ENCODE data around the gene MSI2.
"Not testable (repeated sequence)": the region's sequence is repeated elsewhere in the genome, so short reads cannot be mapped to it uniquely, and the experiment has no call there.

Gene MSI2

DNA sequence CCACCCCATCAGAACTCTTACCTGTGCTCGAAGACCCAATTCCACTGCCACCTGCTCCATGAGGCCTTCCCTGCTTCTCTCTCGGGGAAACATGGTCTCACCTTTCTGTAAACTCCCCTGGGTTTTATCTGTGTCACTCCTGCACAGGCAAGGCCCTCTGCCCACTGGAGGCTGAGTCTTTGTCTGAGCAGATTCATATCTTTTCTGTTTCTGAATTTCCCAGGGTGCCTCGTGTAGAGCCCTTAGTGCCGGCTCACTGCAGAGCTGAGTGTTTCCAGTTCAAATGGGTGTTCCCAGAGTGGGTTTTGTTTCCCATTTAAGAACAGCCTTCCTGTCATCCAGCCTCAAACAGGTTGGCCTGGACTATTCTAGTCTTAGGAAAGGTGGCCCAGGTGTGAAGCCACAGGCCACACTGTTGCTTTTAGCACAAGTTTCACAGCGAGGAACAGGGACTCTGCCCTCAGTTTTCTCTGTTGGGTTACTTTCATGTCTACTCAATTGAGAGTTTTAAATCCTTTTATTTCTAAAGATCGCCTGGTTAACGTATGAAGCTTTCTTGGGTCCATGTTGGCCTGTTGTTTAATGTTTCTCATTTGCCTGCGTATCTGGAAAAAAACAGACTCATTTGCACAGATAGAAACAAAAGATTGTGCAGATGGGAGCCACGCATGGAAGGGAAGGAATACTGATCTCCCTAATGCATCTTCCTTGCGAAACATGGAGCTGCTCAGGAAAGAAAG lies 228.7 kb downstream of the MSI2 start:
- no peak for DNase-seq (ENCODE audit: low spot score)

GRCh38 chr17:57485566-57485865 lies 229.2 kb downstream of the MSI2 start:
- no peak for DNase-seq (ENCODE audit: low spot score)

DNA sequence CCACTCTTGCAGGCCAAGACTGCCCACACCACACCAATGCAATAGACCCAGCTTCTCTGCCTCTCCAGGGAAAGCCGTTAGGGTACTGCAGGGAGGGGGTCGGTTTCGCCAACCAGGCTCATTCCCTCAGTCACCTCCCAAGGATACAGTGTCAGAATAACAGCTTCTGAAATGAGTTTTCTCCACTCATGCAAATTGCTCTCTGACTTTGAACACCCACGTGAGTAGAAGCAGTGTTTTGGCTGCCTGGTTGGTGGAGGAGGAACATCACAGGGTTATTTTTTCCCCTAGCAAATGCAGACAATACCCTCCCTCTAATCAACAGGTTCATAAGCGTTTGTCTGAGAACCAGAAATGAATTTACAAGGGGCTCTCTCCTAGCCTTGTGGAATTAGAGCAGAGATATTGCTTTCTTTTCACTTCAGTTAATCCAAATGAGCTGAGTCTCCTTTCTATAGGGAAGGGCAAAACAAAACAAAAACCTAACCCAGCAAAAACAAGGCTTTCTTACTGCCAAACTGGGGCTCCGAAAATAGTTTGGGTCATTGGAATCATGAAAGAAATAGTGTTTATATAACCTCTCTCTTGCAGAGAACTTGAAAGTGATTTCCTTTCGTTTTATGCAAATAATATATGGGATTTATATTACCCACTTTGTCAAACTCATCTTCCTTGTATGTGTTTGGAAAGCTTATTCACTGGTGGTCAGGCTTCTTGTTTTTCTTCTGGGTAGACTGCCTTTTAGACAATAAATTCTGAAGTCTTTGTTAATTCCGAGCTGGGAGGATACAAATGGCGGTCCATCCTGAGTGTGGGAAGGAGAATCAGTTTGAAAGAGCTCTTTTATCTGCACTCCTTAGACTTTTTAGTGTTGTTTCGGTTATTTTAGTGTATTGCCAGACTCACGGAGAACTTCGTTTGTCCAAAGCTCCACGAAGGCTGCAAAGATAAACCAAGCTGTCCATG lies 229.9 kb downstream of the MSI2 start:
- no peak for DNase-seq (ENCODE audit: low spot score)

- no peak for DNase-seq (ENCODE audit: low spot score)
Measured at GRCh38 chr17:57486882-57487301, 230.6 kb downstream of the MSI2 start.

- no peak for DNase-seq (ENCODE audit: low spot score)
Measured at GRCh38 chr17:57487573-57487972, 231.2 kb downstream of the MSI2 start.

- DNase-seq (ENCODE audit: low spot score) = no peak
Measured at GRCh38 chr17:57488856-57489255, 232.5 kb downstream of the MSI2 start.

- DNase-seq (ENCODE audit: low spot score) = no peak
Measured at GRCh38 chr17:57489321-57489720, 233.0 kb downstream of the MSI2 start.

DNA sequence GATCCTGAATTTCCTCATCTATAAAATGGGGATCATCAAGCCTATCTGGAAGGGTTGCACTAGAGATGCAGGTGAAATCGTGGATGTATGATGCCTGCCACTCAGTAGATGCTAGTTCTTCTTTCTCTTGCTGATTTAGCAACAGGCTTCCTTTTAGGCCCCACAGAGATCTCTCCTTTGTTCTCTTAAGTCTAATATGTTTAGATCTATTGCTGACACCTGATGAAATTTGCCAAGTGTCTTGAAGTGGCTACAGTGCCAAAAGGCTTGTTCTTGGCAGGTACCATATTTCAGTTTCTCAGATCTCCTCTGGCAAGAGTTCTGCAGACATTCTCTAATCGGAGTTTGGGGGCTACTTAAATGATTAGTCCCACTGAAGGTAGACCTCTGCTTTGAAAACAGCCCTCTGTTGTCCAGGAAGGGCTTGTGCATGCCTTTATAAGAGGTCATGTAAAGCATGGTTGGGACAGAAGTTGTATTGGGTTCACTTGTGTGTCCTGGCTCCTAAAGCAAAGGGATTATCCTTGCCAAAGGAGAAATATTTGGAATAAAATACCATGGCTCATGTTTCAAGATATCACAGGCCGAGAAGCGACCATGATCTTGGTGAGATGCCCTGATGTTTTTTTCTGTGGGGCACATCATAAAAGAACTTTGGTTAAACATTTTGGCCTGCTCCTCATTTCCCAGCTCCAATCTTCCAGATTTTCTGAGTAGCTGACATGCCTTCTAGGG lies 234.0 kb downstream of the MSI2 start:
- no peak for DNase-seq (ENCODE audit: low spot score)

GRCh38 chr17:57490890-57491289 lies 234.6 kb downstream of the MSI2 start:
- no peak for DNase-seq (ENCODE audit: low spot score)

DNA sequence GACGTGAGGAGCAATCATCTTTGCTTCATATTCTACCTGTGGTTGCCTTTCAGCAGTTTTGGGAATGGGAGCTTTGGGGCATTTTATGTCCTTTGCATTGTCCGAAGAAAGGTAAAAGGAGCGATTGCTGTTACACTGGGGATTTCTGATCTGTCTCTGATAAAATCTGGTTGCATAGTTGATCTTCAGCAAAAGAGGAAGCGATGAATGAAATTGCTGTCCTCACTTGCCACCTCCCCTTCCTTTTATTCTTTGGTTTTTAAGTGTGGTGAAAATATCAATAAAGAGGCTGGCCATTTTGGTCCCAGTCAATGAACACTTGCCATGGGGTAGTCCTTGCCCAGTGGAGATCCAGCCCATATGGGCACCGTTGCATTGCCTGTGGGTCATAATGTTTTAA lies 236.8 kb downstream of the MSI2 start:
- no peak for DNase-seq (ENCODE audit: low spot score)

DNA sequence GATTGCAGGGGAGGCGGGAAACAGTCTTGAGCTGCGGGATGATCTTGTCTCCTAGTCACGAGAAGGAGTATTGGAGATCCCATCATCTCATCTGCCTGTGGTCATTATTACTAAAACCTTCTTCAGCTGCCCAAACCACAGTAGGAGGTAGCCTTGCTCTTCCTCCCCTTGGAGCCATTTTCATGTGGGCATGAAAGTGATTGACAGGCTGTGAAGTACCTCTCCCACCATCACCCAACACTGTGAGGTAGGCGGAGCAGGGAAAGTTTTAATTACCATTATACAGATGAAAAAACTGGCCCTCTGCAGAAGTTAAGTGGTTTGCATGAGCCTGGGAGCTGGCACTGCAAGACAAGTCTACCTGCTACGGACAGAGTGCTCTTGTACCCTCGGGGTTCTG lies 237.3 kb downstream of the MSI2 start:
- DNase-seq (ENCODE audit: low spot score) = no peak

- no peak for DNase-seq (ENCODE audit: low spot score)
Measured at GRCh38 chr17:57494443-57494842, 238.1 kb downstream of the MSI2 start.

GRCh38 chr17:57495771-57496170 lies 239.4 kb downstream of the MSI2 start:
- DNase-seq (ENCODE audit: low spot score) = no peak

- DNase-seq (ENCODE audit: low spot score) = no peak
Measured at GRCh38 chr17:57496382-57496781, 240.1 kb downstream of the MSI2 start.

DNA sequence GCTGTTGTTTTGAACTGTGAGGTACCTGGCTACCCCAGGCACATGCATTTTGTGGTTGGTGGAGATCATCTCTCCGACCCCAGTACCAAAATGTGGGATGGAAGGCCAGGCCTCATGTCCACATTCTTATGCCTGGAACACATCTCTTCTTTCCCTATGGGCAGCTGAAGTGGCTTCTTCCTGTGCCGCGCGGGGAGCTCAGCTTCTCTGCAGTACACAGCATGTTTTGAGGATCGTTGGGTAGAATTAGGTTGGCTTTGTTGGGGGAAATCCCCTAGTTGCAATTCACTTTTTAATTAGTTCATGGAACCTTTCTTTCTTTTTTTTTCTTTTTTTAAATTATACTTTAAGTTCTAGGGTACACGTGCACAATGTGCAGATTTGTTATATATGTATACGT lies 242.1 kb downstream of the MSI2 start:
- no peak for DNase-seq (ENCODE audit: low spot score)

GRCh38 chr17:57499221-57499620 lies 242.9 kb downstream of the MSI2 start:
- DNase-seq (ENCODE audit: low spot score) = not testable (repeated sequence)

- DNase-seq (ENCODE audit: low spot score) = no peak
Measured at GRCh38 chr17:57499648-57500049, 243.3 kb downstream of the MSI2 start.

GRCh38 chr17:57501016-57501415 lies 244.7 kb downstream of the MSI2 start:
- DNase-seq (ENCODE audit: low spot score) = no peak

DNA sequence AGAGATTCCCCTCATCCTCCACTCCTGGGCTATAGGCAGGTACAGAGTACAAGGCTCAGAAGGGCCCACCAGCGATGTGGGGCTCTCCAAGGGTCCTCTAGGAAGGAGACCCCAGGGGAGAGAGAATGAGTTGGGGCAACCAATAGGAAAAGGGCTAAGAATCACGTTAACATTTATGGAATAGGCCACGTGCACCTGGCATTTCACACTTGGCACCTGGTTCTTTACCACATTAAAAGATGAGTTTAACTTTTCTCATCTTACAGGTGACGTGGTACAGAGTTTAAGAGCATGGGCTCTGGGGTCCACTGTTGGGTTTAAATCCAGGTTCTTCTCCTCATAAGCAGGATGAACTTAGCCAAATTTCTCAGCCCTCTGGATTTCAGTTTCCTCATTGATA lies 245.7 kb downstream of the MSI2 start:
- DNase-seq (ENCODE audit: low spot score) = no peak

DNA sequence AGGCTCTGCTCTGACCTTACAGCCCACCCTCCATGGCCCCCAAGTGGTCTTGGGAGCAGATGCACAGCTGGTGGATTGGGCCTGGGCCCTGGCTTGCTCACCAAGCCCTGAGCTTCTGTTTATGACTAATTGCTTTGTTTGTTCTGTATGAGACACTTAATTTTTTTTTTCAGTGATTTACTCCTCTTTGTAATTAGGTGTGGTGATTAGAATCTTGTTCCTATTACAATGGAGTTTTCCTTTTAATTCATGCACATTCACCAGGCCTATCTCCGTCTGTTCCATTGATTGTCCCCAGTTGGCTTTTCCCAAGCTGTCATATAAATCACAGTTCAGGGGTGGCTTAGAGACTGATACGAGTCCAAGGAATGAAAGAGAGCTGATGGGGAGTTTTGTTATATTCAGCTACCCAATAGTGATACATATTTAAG lies 246.5 kb downstream of the MSI2 start:
- DNase-seq (ENCODE audit: low spot score) = no peak

- DNase-seq (ENCODE audit: low spot score) = no peak
Measured at GRCh38 chr17:57504208-57504607, 247.9 kb downstream of the MSI2 start.

All from ecto neural progenitor cell (in vitro differentiated cells).